ENCODE data around the gene CYP27C1. TPM values are rescaled to one million over a fixed set of nuclear protein-coding genes. Genes with fewer than 3 reads are reported as not detected.

The CYP27C1 gene
- total RNA-seq, 1 donor from 2014 or later: not detected

GRCh38 chr2:127181851-127182250, 38.2 kb downstream of the CYP27C1 start:
- DNase-seq (no peak), ATAC-seq (no peak)
- no peaks in the 10 kb centered on the region for H3K4me1 ChIP-seq
- no peaks in the 10 kb centered on the region for H3K9me3 ChIP-seq
- intact Hi-C loops (cut with DNase I): no loop called here
- no peak overlapping the region for H3K4me3 ChIP-seq
- H3K36me3 ChIP-seq: no peaks in the 10 kb centered on the region
- no peaks in the 10 kb centered on the region for H3K27me3 ChIP-seq
- no peak for TF ChIP-seq CTCF (IDR thresholded peaks at IDR 0.05)
- no peak overlapping the region for H3K27ac ChIP-seq

GRCh38 chr2:127179766-127180165, 40.3 kb downstream of the CYP27C1 start:
- H3K4me1 ChIP-seq: peaks cover 4% of the 10 kb centered on the region
- H3K27ac ChIP-seq: no peak overlapping the region
- H3K27me3 ChIP-seq: no peaks in the 10 kb centered on the region
- no peak overlapping the region for H3K4me3 ChIP-seq
- DNase-seq (no peak), ATAC-seq (peak; percentile 55)
- no peak for TF ChIP-seq CTCF (IDR thresholded peaks at IDR 0.05)
- H3K36me3 ChIP-seq: no peaks in the 10 kb centered on the region
- intact Hi-C loops (cut with DNase I): no loop called here
- H3K9me3 ChIP-seq: no peaks in the 10 kb centered on the region

- Histone ChIP-seq H3K27ac (no peak overlapping the region), H3K4me1 (peaks cover 4% of the 10 kb centered on the region), H3K27me3 (no peaks in the 10 kb centered on the region), H3K36me3 (no peaks in the 10 kb centered on the region), H3K9me3 (no peaks in the 10 kb centered on the region), H3K4me3 (no peak overlapping the region)
- intact Hi-C loops (cut with DNase I): no loop called here
- ATAC-seq (no peak), DNase-seq (no peak)
- no peak for TF ChIP-seq CTCF (IDR thresholded peaks at IDR 0.05)
Observed at GRCh38 chr2:127177617-127178263, 42.4 kb downstream of the CYP27C1 start.

GRCh38 chr2:127176371-127177311, 43.5 kb downstream of the CYP27C1 start:
- peaks cover 4% of the 10 kb centered on the region for H3K4me1 ChIP-seq
- no peaks in the 10 kb centered on the region for H3K36me3 ChIP-seq
- no peaks in the 10 kb centered on the region for H3K27me3 ChIP-seq
- TF ChIP-seq CTCF (IDR thresholded peaks at IDR 0.05): no peak
- DNase-seq: peak; percentile 68
- peak; percentile 85 for ATAC-seq
- intact Hi-C loops (cut with DNase I): no loop called here
- H3K27ac ChIP-seq: peak overlapping the region; percentile 36
- H3K4me3 ChIP-seq: no peak overlapping the region
- no peaks in the 10 kb centered on the region for H3K9me3 ChIP-seq

- DNase-seq: no peak
- ATAC-seq: no peak
- H3K4me1 ChIP-seq: peaks cover 4% of the 10 kb centered on the region
- no peaks in the 10 kb centered on the region for H3K36me3 ChIP-seq
- H3K4me3 ChIP-seq: no peak overlapping the region
- no peaks in the 10 kb centered on the region for H3K9me3 ChIP-seq
- peak overlapping the region; percentile 36 for H3K27ac ChIP-seq
- no peaks in the 10 kb centered on the region for H3K27me3 ChIP-seq
- no peak for TF ChIP-seq CTCF (IDR thresholded peaks at IDR 0.05)
- intact Hi-C loops (cut with DNase I): no loop called here
Observed at GRCh38 chr2:127175751-127176354, 44.2 kb downstream of the CYP27C1 start.
